Left renal pelvis (tissue), 4 donors: ENCODE measurements around the gene PTPRG. TPM values are rescaled to one million over a fixed set of nuclear protein-coding genes. Genes with fewer than 3 reads are reported as not detected.

Experiments used
- DNase-seq, 4 donors: peaks; one replicate each; pipeline ENCODE4 v3.0.0-alpha.2; 2013; ENCODE audit warnings: low read depth in 4 of 4, low spot score in 3 of 4
- polyA plus RNA-seq, 4 donors: library from polyadenylated mRNA; unstranded; fragments of 120-200 nt; gene quantifications; one replicate each; pipeline ENCODE4 v1.2.1, GENCODE V29; 2013; ENCODE audit not compliant: insufficient read length in 4 of 4

PTPRG gene
- polyA plus RNA-seq, 4 donors = 42.4 to 90.2 (median 79.5) TPM

DNA sequence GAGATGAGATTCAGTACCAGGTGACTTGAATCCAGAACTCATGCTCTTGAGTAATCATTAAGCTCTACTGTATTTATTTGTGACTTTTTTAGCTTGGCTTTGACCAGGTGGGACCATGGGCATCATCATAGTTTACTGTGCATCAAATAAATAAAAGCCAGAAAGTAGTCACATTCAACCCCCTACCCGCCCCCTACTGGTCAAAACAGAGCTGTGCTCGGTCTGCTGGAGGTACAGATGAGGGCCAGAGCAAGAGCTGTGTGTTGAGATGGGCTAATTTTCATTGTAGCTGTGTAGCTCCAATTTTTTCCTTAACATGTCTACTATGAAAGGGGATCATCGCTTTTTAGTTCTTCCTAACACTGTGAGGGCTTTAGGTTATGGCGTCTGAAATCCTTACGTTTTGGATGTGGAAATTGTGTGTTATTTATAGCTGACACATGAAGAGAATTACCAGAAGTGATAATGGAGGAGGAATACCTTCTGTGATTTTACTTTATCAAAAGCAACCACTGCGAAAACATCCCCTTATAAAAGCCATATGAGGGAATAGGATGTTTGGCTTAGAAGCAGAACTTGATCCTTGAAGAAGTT lies 375.1 kb downstream of the PTPRG start:
- no peak for DNase-seq

DNA sequence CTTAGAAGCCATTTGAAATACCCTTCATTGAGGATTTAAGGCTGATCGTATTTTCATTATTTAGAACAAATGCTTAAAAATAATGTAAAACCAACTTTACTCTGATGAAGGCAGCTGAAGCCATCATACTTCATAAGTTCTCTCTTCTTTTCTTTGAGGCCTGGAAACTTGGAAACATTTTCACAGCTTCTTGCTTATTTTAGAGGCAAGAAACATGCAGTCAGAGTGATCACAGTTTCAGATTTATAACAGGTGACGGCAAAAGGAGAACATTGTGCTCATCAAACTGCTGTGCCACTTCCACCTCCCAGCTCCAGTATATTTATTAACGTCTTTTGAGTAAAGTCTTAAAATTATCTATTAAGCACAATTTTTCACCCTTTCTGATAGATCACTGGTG lies 376.1 kb downstream of the PTPRG start:
- DNase-seq = no peak

DNA sequence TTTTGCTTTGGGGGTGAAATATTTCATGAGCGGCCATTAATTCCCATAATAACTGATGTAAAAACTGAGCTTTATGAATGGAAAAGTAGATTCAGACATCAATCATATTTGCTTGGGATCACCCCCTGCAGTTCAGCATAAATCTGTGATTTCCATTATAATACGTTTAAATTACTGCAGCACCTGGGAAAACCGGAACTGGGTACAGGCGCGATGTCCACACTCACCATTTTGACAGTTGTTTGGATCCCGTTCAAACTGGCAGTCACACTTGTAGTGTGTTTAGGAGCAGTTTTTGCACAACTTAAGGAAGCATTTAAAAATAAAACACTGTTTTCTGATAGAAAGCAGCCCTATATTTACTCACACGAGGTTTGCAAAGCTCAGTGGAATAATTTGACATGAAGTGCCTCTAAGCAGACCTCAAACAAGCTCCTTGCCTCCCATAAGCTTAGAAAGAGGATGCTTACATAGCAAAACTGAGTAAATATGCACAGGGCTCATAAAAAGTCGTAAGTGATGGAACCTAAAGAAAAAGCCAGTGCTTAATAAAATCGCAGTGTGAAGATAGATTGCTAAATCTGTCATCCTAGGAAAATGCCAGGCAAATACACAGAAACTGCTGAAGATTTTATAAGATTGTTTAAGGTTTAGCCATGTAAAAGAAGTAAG lies 377.6 kb downstream of the PTPRG start:
- DNase-seq = no peak

DNA sequence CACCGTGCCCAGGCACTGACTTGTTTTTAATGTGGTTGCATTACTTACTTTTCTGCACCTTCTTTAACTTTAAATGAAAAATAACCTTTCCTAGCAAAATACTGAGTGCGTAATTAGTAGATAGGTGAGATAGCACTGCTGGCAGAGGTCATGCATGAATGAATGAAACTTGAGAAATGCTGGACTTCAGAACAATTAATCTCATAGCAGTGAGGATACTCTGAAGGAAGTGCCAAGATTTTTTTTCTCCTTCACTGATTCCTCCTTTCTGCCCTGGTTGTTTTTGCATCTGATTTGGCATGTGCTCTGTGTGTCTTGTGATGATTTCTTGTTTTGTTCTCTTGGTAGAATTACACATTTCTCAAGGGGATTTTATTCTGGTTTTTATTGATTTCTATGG lies 378.9 kb downstream of the PTPRG start:
- DNase-seq = peak in 1 of 4 donors; percentile 14

DNA sequence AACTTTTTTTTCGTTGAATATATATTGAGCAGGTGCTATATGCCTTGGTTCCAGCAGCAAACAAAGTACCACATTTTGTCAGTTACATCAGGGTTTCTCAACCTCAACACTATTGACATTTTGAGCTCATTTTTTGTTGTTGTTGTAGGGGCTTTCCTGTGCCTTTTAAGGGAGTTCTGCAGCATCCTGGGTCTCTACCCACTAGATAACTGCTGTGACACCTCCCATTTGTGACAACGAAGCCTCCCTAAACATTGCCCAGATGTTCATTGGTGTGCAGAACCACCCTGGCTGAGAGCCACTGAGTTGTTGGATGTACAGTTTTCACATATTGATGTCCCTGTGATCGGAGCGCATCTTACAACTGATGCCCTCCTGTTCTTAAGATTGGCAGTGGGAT lies 382.6 kb downstream of the PTPRG start:
- no peak for DNase-seq

DNA sequence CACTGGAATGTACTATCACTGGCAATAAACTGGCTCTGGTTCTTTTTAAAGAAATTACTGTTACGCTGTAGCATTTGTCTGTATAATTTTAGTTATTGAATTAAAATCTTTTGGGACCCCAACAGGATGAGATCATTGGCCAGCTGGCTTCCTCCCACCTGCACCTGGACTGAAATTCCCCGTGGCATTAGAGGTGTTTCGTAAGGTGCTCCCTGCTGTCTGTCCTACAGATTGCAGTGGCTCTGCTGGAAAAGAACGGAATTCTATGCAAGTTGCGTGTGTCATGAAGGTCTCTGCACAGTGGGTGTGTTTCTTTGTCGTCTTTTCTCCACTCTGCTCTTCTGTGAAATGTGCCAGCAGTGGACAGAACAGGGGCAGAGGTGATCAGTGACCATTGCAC lies 383.4 kb downstream of the PTPRG start:
- no peak for DNase-seq

DNA sequence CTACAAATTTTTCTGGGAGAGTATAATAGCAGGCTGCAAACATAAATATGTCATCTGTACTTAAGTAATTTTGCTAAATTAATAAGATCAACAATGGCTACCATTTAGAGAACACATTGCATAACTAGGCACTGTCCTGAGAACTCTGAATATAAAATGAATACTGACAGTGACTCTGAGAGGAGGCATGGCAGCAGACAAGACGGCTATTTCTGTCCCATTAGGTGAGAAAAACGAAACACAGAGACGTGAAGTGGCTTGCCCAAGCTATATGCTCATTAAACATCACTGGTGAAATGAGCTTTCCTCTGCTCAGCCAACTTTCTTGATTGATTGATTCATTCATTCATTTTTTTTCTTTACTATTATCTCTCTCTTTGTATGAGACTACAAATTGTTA lies 384.3 kb downstream of the PTPRG start:
- no peak for DNase-seq

DNA sequence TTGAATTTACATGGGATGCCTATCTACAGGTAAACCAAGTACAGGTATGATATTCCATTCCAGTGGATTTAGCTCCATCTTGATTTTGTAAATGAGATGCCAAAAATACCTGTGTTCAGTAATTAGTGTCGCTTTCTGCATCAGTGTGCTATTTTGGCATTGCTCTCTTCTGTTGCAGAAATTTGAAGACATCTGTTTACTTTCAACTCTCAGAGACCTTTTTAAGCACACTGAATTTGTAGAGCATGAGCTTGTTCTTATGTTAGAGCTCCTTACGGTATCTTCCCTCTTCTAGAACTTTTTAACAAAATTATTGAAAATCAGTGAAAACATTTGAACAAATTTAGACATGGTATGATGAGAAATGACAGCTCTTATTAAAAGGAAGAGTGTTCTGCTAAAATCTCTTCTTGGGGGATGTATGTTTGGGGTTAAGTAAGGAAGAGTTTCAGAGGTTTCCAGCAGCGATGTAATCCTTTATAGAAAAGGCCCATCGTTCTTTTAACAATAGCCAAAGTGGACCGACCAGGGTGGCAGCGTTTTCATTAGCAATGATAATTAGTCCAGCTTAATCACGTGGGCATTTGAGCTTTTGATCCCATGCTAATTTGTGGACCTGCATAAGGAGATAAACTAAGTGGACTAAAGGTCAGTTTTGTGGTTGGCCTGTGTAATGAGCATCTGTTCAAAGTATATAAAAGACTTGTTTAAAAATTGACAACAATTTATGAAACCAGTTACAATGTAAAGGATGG lies 385.4 kb downstream of the PTPRG start:
- DNase-seq = no peak

DNA sequence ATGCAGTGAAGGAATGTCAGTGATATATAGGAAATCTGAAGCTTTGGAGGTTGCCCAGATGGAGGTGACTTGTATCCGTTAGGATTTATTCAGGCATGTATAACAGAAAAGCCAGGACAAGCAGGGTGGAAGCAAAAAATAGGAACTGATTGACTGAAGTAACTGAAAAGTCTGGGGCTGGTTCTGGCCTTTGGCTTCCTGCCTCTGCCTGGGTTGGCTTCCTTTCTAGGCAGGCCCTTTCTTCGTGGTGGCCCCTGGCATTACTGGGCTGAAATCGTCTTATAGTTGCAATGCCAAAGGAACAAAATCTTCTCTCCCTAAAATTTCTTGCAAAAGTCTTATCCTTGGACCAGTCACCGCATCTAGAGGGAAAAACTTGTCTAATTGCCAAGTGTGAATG lies 386.1 kb downstream of the PTPRG start:
- DNase-seq = no peak

DNA sequence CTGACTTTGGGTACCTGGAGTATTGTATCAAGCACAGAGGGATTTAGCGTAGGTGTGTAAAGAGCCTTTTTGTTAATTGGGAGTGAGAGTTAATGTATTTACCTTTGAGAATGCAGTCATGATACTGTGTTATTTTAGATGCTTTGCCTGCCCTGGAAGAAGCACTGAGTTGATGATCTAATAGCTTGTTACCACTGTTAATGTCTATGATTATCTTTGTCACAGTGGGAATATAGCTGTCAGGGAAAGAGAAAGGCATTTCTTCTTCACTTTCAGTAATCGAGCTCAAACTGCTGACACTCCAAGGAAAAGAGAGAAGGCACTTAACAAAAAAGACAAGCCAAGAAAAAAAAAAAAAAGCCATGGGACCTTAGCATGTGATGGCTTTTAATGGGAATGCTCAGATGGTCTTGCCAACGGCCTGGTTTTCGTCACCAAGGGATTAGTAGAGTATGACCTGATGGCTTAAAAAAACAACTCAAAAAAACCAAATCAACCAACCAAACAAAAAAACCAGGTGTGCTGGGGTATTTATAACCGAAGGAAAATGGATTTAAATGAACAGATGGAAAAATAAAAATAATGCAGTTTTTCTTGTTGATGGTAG lies 387.4 kb downstream of the PTPRG start:
- DNase-seq = no peak

DNA sequence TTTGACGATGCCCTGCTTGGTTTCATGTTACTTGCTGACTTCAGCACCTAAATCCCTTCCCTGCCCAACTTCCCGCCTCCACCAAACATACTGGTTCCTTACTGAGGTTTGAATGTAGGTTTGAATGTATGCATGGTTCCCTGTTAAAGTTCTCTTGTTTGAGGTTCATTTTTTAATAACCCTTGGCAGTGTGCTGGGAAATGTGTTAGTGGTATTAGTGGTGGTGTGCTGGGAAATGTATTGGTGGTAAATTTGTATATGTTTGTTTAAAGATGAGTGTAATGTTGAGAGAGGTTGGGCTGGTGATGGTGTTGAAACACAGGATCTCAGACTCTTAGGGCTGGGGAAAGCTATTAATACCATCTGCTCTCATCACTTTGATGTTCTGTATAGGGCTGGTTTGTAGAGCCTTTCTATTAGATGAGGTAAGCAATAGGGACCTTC lies 392.7 kb downstream of the PTPRG start:
- DNase-seq = no peak

DNA sequence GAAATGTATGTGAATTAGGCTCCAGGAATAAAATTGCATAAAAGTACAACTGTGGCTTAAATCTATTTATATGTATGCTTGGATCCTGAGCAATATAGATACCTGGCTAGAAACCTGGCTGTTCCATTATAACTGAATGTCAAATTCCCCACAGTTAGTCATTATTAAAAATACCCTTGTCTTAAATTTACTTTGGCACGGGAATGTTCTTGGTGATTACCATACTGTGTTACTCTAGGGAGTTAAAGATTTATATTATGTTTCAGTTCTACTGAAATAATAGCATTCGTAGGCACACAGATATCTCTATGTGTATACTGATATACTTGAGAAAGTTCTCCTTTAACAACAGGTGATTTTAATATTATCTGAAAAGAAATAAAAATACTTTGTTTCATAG lies 394.1 kb downstream of the PTPRG start:
- no peak for DNase-seq

DNA sequence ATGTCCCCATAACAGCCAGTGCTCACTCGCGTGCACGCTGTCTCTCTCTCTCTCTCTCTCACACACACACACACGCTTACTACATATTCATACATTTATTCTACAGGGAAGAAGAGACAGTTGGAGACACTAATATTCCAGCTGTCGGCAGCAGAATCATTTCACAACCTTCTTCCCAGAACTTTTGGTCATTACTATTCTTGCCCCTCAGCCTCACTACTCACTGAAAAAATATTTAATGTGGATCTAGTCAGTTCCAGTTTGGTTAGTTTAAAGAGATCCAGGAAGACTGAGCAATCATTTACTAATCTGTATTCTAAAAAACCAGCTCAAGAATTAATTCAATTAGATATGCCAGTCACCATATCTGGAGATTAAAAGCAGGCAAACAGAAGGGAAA lies 394.9 kb downstream of the PTPRG start:
- no peak for DNase-seq

DNA sequence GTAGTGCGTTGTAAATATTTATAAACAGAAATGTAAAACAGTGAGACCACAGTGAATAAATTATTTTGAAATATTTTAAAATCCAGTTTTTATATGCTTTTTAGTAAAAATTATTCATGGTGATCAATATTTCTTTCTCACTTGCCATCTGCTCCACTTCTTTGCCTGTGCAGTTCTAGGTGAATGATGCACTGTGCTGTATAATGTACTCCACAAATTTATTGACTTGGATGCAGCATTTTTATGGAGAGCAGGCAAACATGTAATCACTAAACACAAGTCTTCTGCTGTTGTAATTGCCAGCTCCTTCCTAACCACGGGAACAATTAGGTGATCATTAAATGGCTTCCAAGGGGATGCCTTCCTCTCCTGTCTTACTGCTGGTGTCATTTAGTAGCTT lies 395.9 kb downstream of the PTPRG start:
- no peak for DNase-seq

DNA sequence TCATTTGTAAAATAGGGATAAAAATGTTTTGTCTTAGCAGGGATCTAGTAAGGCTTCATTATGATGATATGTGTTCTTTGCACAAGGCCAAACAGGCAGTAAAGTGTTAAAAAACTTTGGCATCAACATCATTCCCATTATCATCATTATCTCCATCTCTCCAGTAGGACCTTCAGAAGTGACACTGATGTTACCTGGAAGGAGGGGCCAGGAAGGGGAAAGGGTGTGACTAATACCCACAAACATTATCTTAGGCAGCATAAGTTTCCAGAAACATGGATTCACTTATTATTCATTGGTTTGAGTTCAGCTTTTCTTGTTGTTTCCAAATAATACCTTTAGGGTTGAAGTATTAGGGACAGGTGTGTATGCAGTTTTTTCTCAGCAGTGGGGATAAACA lies 399.6 kb downstream of the PTPRG start:
- DNase-seq = no peak

DNA sequence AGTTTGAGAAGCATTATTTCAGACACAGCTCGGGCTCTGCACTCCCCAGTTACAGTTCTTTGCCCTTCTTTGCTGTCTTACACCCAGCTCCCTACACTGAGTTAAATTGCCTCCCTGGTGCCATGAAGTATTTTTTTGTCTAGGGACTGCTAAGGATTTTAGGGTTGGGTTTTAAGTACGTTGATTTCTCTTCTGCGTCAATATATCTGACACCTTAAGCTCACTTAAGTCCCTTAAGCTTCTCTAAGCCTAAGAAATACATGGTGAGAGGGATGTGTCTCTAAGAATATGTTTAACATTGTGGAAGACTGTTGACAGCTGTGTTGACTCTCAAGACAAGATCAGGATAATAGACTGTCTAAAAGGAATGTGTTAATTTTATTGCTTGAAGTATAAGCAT lies 400.5 kb downstream of the PTPRG start:
- no peak for DNase-seq

DNA sequence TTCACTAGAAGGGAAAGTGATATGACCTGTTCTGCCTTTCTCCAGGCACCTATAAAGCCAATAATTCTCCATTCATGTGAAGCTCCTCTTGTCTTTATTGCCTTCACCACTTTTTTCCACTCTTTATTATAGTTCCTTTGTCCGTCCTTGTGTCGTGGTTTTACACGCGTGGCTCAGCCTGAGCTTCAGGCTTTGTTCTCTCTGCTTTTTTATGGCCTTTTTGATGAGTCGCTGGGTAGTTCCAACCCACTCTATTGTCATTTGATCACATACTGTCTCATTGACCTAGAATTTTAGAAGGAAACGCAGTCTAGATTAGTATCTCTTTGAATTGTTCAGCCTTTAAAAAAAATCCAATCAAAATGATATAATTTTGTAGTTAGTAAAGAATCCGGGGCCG lies 403.2 kb downstream of the PTPRG start:
- no peak for DNase-seq

DNA sequence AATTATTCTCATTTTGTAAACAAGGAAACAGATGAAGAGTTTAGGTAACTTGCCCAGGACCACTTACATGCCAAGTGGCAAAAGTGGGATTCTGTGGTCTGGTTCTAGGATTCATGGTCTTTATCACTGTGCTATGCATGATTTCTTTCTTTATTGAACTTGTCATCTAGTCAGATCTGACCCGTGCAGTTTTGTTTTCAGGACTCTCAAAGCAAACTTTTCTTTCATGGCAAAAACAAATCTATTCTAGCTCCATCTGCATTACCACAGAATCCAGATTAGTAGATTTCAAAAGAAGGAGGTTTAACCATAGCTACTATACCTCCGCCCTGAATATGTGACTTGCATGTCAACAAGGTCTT lies 404.4 kb downstream of the PTPRG start:
- DNase-seq = no peak

DNA sequence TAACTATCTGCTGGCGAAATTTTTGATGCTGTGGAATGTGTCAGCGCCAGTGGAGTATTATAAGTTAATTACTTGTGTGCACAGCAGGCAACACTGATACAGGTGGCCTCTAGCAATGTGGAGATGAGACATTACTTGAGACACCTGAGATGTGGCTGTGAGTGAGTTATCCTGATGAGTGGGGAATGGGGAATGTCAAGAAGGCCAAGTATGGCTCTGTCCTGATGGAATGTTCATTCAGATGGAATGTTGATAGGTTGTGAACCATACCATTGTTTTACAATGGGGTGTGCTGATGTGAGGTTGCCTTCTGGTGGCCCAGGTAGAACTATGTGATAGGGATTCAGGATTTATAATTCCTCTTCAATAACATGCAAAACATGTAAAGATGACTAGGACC lies 404.8 kb downstream of the PTPRG start:
- no peak for DNase-seq

DNA sequence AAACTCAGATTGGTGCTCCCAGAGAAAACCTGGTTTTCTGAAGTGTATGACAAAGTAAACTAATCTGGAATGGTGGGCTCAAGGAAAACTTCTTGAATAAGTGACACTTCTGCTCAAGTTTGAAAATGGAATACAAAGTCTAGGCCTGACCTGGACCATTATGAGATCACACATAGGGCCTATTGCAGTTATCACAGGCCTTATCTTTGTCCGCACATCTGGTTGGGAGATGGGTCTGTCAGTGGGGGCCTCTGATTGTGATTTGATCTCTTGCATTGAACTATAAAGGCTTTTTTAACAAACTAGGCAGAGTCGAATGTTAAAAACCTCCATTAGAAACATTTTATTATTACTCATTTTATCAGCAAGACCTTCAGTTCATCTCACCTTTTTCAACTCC lies 405.6 kb downstream of the PTPRG start:
- no peak for DNase-seq

DNA sequence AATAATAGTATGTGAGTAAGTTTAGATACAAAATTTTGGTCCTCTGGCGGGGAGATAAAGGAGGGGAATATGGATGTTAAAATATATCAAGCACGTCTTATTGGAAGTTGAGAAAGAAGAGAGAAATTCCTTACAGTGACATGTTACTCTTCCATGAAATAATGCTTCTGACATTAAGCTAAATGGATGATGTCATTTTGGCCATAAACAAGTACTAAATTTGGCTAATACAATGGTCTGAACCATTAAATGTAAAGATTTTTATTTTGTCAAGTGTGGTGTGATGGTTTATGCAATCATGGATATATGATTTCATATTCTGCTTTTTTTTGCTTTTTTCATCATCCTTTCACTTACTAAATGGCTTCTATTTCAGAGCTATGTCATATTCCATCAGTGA lies 406.6 kb downstream of the PTPRG start:
- DNase-seq = no peak

DNA sequence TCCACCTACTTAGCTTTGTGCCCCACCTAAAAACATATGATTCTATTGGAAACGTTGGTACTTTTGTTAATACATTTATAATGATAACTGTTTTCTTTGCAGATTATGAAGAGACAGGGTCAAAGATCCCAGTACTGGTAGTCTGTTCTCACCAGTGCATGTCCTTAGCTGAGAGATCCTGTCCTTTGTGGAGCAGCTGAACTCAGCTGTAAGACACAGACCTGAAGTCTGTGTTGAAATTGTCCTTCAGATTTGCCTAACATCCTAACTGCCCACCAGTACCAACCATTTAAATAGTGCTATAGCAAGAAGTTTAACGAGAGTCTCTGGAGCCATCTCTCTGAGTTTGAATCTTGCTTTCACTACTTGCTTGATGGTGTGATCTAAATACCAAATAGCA lies 413.3 kb downstream of the PTPRG start:
- DNase-seq = no peak
